Ascending aorta (tissue), 2 donors: ENCODE results near the gene BCR. TPM values are rescaled to one million over a fixed set of nuclear protein-coding genes. Genes with fewer than 3 reads are reported as not detected.

ENCODE experiments used
- DNase-seq, 2 donors: peaks; one replicate each; pipeline ENCODE4 v3.0.0-alpha.2; 2019; ENCODE audit warnings: low spot score in 2 of 2
- H3K27ac ChIP-seq, 2 donors: fragments of 200-600 bp; sonication (generic); one replicate each; pipeline ENCODE4 v1.5.1; 2016 to 2017; ENCODE audit warnings: mild to moderate bottlenecking in 1 of 2
- H3K27me3 ChIP-seq: fragments of 200-600 bp; sonication (generic); one replicate; pipeline ENCODE4 v1.5.1; 2017
- H3K36me3 ChIP-seq, 2 donors: fragments of 200-600 bp; sonication (generic); one replicate each; pipeline ENCODE4 v1.5.1; 2016
- H3K4me1 ChIP-seq, 2 donors: fragments of 200-600 bp; sonication (generic); one replicate each; pipeline ENCODE4 v1.5.1; 2016 to 2017; ENCODE audit warnings: mild to moderate bottlenecking in 1 of 2
- H3K4me3 ChIP-seq, 2 donors: fragments of 200-600 bp; sonication (generic); one replicate each; pipeline ENCODE4 v1.5.1; 2016 to 2017; ENCODE audit warnings: mild to moderate bottlenecking in 1 of 2
- H3K9me3 ChIP-seq, 2 donors: fragments of 200-600 bp; sonication (generic); one replicate each; pipeline ENCODE4 v1.5.1; 2016
- CTCF ChIP-seq, 3 experiments: fragments of 200-600 bp in 2 of 3; fragments of 450-650 bp in 1 of 3; sonication (generic) in 2 of 3; IDR thresholded peaks; one replicate each; pipeline ENCODE4 v1.5.1; 2016 to 2019; ENCODE audit warnings: antibody characterized with exemption in 3 of 3, mild to moderate bottlenecking in 1 of 3, moderate library complexity in 1 of 3
- intact Hi-C: fragments of 100-400 bp; cut with DNase I; formaldehyde crosslinking; loops from one replicate; pipeline ENCODE4 v1.15.1; 2023
- total RNA-seq: library from RNA; depleted of rRNA; stranded (reverse); fragments of >200 nt; gene quantifications from one replicate; pipeline ENCODE4 v1.1.0, GENCODE V29; 2016

BCR gene
- total RNA-seq, 1 donor from 2014 or later = 216 TPM

- Histone ChIP-seq H3K9me3 (no peaks in the 10 kb centered on the region), H3K27me3 (no peaks in the 10 kb centered on the region), H3K4me1 (peaks cover 0 to 12% of the 10 kb centered on the region in 2 donors), H3K27ac (no peak overlapping the region), H3K4me3 (no peak overlapping the region), H3K36me3 (peaks cover 50 to 77% of the 10 kb centered on the region in 2 donors)
- DNase-seq = no peak
- intact Hi-C loops = no loop called here
- no peak for TF ChIP-seq CTCF (IDR thresholded peaks at IDR 0.05)
Measured at GRCh38 chr22:23268139-23268712, 87.9 kb downstream of the BCR start.

GRCh38 chr22:23268877-23269276, 88.6 kb downstream of the BCR start:
- peaks cover 57 to 77% of the 10 kb centered on the region in 2 donors for H3K36me3 ChIP-seq
- no peak overlapping the region for H3K4me3 ChIP-seq
- H3K27me3 ChIP-seq = no peaks in the 10 kb centered on the region
- DNase-seq = no peak
- intact Hi-C loops = no loop called here
- TF ChIP-seq CTCF (IDR thresholded peaks at IDR 0.05) = no peak
- H3K9me3 ChIP-seq = no peaks in the 10 kb centered on the region
- H3K4me1 ChIP-seq = peaks cover 0 to 12% of the 10 kb centered on the region in 2 donors
- H3K27ac ChIP-seq = no peak overlapping the region

GRCh38 chr22:23269441-23270211, 89.3 kb downstream of the BCR start:
- TF ChIP-seq CTCF (IDR thresholded peaks at IDR 0.05) = no peak
- H3K4me1 ChIP-seq = peaks cover 0 to 5% of the 10 kb centered on the region in 2 donors
- intact Hi-C loops = no loop called here
- no peaks in the 10 kb centered on the region for H3K27me3 ChIP-seq
- H3K4me3 ChIP-seq = no peak overlapping the region
- peaks cover 59 to 77% of the 10 kb centered on the region in 2 donors for H3K36me3 ChIP-seq
- H3K9me3 ChIP-seq = no peaks in the 10 kb centered on the region
- H3K27ac ChIP-seq = no peak overlapping the region
- DNase-seq = no peak

- no peak for TF ChIP-seq CTCF (IDR thresholded peaks at IDR 0.05)
- DNase-seq = no peak
- Histone ChIP-seq H3K9me3 (no peaks in the 10 kb centered on the region), H3K4me3 (no peak overlapping the region), H3K36me3 (peaks cover 63 to 83% of the 10 kb centered on the region in 2 donors), H3K4me1 (peaks cover 0 to 3% of the 10 kb centered on the region in 2 donors), H3K27me3 (no peaks in the 10 kb centered on the region), H3K27ac (no peak overlapping the region)
- intact Hi-C loops = no loop called here
Measured at GRCh38 chr22:23270212-23270733, 90.0 kb downstream of the BCR start.

- Histone ChIP-seq H3K27me3 (no peaks in the 10 kb centered on the region), H3K4me1 (no peaks in the 10 kb centered on the region), H3K4me3 (no peak overlapping the region), H3K27ac (no peak overlapping the region), H3K36me3 (peaks cover 70 to 90% of the 10 kb centered on the region in 2 donors), H3K9me3 (no peaks in the 10 kb centered on the region)
- DNase-seq = no peak
- TF ChIP-seq CTCF (IDR thresholded peaks at IDR 0.05) = no peak
- intact Hi-C loops = no loop called here
Measured at GRCh38 chr22:23270798-23271596, 90.7 kb downstream of the BCR start.
